Activated naive CD4-positive, alpha-beta T cell treated with anti-CD3 and anti-CD28 coated beads for 36 hours (primary cell): ENCODE measurements around the gene CLUH. TPM values are rescaled to one million over a fixed set of nuclear protein-coding genes. Genes with fewer than 3 reads are reported as not detected.

Source experiments
- CTCF ChIA-PET: fragments of 350-600 bp; sonication (Branson Sonifier 250); formaldehyde crosslinking; loops from one replicate; lab custom pipeline; 2021; ENCODE audit warnings: antibody characterized with exemption; lab: Charles Lee
- DNase-seq: peaks from one replicate; pipeline ENCODE4 v3.0.0-alpha.2; 2020
- H3K27ac Mint-ChIP-seq: one replicate; pipeline ENCODE4 v1.8.0; 2021; ENCODE audit warnings: mild to moderate bottlenecking, mixed read lengths
- H3K27me3 Mint-ChIP-seq: one replicate; pipeline ENCODE4 v1.8.0; 2021; ENCODE audit warnings: low read depth, mixed read lengths
- H3K36me3 Mint-ChIP-seq: one replicate; pipeline ENCODE4 v1.8.0; 2021; ENCODE audit warnings: low read depth, mixed read lengths
- H3K4me1 Mint-ChIP-seq: one replicate; pipeline ENCODE4 v1.8.0; 2021; ENCODE audit warnings: low read depth, mixed read lengths
- H3K4me3 Mint-ChIP-seq: one replicate; pipeline ENCODE4 v1.8.0; 2021; ENCODE audit warnings: mild to moderate bottlenecking, moderate library complexity, mixed read lengths
- H3K9me3 Mint-ChIP-seq: one replicate; pipeline ENCODE4 v1.8.0; 2021; ENCODE audit warnings: mixed read lengths
- intact Hi-C: fragments of 100-400 bp; cut with micrococcal nuclease; formaldehyde crosslinking; loops from one replicate; pipeline ENCODE4 v1.15.1; 2023
- total RNA-seq, 2 experiments: library from RNA; stranded (reverse); gene quantifications; one replicate each; pipeline ENCODE4 v1.2.3, GENCODE V29; 2021

The CLUH gene
- total RNA-seq, 2 experiments from 2014 or later = 72.7 to 81.4 TPM

DNA sequence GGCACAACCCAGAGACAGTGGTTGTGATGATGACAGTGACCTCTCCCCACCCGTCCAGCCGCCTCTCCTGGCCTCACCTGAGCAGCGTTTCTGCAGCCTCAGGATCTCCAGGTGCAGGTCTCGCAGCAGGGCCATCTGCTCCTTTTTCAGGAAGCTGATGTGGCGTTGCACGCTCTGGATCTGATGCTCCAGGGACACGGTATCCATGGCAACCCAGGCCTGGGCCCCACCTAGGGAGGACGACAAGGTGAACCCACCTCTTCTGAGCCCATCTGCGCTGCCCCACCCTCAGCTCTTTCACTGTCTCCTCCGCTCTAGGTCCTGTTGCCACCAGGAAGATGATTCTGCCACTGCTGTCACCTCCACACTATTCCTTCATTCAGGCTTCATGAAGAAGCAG is 23.4 kb upstream of the CLUH start:
- H3K4me1 Mint-ChIP-seq = no peaks in the 10 kb centered on the region
- H3K27ac Mint-ChIP-seq = no peak overlapping the region
- CTCF ChIA-PET = interaction anchor here (0.7 kb wide), 1 partner anchor 51 kb away, joined by 3 read pairs; no protein-coding TSS in a partner anchor
- DNase-seq = no peak
- H3K36me3 Mint-ChIP-seq = no peaks in the 10 kb centered on the region
- H3K27me3 Mint-ChIP-seq = peaks cover 6% of the 10 kb centered on the region
- intact Hi-C loops = no loop called here
- H3K4me3 Mint-ChIP-seq = no peak overlapping the region
- no peaks in the 10 kb centered on the region for H3K9me3 Mint-ChIP-seq

- Mint-ChIP-seq H3K4me3 (no peak overlapping the region), H3K27ac (no peak overlapping the region), H3K9me3 (no peaks in the 10 kb centered on the region), H3K36me3 (no peaks in the 10 kb centered on the region), H3K4me1 (no peaks in the 10 kb centered on the region), H3K27me3 (peaks cover 14% of the 10 kb centered on the region)
- intact Hi-C loops = no loop called here
- no peak for DNase-seq
- CTCF ChIA-PET = no interaction called here
These were observed 20.2 kb upstream of the CLUH start for GRCh38 chr17:2731807-2732206.

DNA sequence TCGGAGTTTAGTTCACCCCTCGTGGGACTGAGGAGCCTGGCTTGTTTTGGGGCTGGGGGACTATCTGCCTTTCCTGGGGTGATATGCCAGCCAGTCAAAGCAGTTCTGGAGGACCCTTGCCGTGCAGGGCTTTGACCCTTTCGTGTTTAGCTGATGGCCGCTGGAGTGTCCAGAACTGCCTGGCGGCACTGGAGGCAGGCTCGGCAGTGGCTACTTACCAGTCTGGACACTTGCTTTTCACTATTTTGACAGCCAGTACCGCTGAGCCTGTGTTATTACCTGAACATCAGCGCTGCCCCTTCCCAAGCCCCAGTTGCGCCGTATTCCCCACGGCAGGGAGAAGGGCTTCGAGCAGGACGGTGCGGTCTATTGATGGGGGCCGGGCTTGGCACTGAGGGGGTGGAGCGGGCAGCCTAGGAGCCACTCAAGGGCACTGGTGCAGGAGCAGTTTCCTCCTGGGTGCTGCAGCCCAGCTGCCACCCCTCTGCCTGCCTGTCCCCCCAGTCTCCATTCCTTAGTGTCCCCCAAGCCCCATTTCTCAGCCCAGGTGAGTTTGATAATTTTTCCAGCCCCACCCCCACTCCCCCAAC is 19.3 kb upstream of the CLUH start:
- Mint-ChIP-seq H3K27me3 (peaks cover 14% of the 10 kb centered on the region), H3K27ac (no peak overlapping the region), H3K9me3 (no peaks in the 10 kb centered on the region), H3K36me3 (no peaks in the 10 kb centered on the region), H3K4me3 (no peak overlapping the region), H3K4me1 (no peaks in the 10 kb centered on the region)
- intact Hi-C loops = no loop called here
- CTCF ChIA-PET = interaction anchor here (0.7 kb wide), 1 partner anchor 357 kb away, joined by 3 read pairs; no protein-coding TSS in a partner anchor
- no peak for DNase-seq

- Mint-ChIP-seq H3K36me3 (no peaks in the 10 kb centered on the region), H3K27ac (no peak overlapping the region), H3K9me3 (no peaks in the 10 kb centered on the region), H3K27me3 (peaks cover 25% of the 10 kb centered on the region), H3K4me1 (peaks cover 22% of the 10 kb centered on the region), H3K4me3 (peak overlapping the region; percentile 29)
- CTCF ChIA-PET = interaction anchor here (0.6 to 1.9 kb wide), 6 partner anchors 9 to 342 kb away, joined by 3 to 5 read pairs (median 3); no protein-coding TSS in a partner anchor
- intact Hi-C loops = no loop called here
- peak; percentile 56 for DNase-seq
These were observed 13.2 kb upstream of the CLUH start for GRCh38 chr17:2724784-2725164.

- CTCF ChIA-PET = interaction anchor here (0.6 to 1.9 kb wide), 6 partner anchors 10 to 342 kb away, joined by 3 to 5 read pairs (median 3); no protein-coding TSS in a partner anchor
- DNase-seq = no peak
- no peak overlapping the region for H3K27ac Mint-ChIP-seq
- H3K27me3 Mint-ChIP-seq = peaks cover 24% of the 10 kb centered on the region
- peaks cover 22% of the 10 kb centered on the region for H3K4me1 Mint-ChIP-seq
- H3K9me3 Mint-ChIP-seq = no peaks in the 10 kb centered on the region
- peak overlapping the region; percentile 53 for H3K4me3 Mint-ChIP-seq
- H3K36me3 Mint-ChIP-seq = no peaks in the 10 kb centered on the region
- intact Hi-C loops = no loop called here
These were observed 12.6 kb upstream of the CLUH start for GRCh38 chr17:2723997-2724783.

DNA sequence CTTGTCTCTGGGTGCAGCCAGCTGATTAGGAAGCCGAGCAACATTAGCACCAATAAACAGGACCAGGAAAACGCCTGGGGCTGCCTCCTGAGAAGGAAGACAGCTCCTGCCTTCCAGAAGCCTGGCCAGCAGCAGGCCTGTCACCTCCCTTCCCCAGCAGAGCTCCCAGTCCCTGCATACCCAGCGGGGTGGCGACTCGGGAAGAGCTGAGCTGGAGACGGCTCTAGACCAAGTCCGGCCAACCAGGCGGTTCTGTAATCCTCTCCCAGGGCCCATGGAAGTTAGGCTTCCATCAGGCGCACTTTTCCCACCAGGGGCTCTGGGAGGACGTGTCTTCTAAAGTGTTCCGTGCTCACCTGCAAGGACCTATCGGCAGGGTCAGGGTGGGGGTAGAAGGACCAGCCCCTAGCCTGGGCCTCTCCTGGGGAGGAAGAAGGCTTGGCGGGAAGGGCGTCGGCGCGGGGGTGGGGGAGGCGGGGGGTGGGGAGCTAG is 12.0 kb upstream of the CLUH start:
- Mint-ChIP-seq H3K4me1 (peaks cover 23% of the 10 kb centered on the region), H3K9me3 (no peaks in the 10 kb centered on the region), H3K27me3 (peaks cover 24% of the 10 kb centered on the region), H3K36me3 (no peaks in the 10 kb centered on the region), H3K4me3 (peak overlapping the region; percentile 15), H3K27ac (no peak overlapping the region)
- intact Hi-C loops = no loop called here
- CTCF ChIA-PET = interaction anchor here (1.1 kb wide), 1 partner anchor 341 kb away, joined by 3 read pairs; no protein-coding TSS in a partner anchor
- no peak for DNase-seq

- intact Hi-C loops = no loop called here
- CTCF ChIA-PET = interaction anchor here (0.6 kb wide), 1 partner anchor 92 kb away, joined by 3 read pairs; no protein-coding TSS in a partner anchor
- Mint-ChIP-seq H3K27ac (no peak overlapping the region), H3K4me3 (no peak overlapping the region), H3K36me3 (no peaks in the 10 kb centered on the region), H3K27me3 (peaks cover 24% of the 10 kb centered on the region), H3K4me1 (peaks cover 25% of the 10 kb centered on the region), H3K9me3 (no peaks in the 10 kb centered on the region)
- DNase-seq = no peak
These were observed 11.0 kb upstream of the CLUH start for GRCh38 chr17:2722611-2723010.

- intact Hi-C loops = loop anchor here (1.0 kb wide), 1 partner anchor 10 kb away; the partner anchor contains the start of gene CLUH
- Mint-ChIP-seq H3K9me3 (no peaks in the 10 kb centered on the region), H3K4me3 (no peak overlapping the region), H3K27me3 (peaks cover 19% of the 10 kb centered on the region), H3K36me3 (no peaks in the 10 kb centered on the region), H3K27ac (no peak overlapping the region), H3K4me1 (peaks cover 25% of the 10 kb centered on the region)
- DNase-seq = peak; percentile 81
- CTCF ChIA-PET = no interaction called here
These were observed 10.0 kb upstream of the CLUH start for GRCh38 chr17:2721603-2722002.

DNA sequence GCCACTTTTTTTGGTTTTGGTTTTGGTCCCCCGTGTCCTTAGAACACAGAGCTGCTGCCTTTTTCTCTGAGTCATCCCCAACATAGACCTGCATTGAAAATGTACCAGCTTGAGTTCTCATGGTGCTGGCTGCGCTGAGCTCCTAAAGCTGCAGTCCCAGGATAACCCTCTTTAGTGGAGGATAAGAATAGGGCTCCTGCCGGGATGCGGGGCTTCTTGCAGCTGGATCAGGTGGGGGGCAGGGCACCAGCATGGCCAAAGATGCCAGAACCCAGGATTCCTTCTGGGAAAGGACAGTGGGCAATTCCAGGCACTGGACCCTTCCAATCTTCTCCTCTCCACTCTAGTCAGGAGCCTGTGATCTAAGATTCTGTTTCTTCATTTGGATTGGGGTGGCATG is 8.3 kb upstream of the CLUH start:
- no peak for DNase-seq
- Mint-ChIP-seq H3K27ac (no peak overlapping the region), H3K9me3 (no peaks in the 10 kb centered on the region), H3K4me1 (peaks cover 22% of the 10 kb centered on the region), H3K27me3 (peaks cover 14% of the 10 kb centered on the region), H3K4me3 (no peak overlapping the region), H3K36me3 (no peaks in the 10 kb centered on the region)
- intact Hi-C loops = no loop called here
- CTCF ChIA-PET = interaction anchor here (0.5 kb wide), 1 partner anchor 304 kb away, joined by 3 read pairs; no protein-coding TSS in a partner anchor

- Mint-ChIP-seq H3K27me3 (peaks cover 8% of the 10 kb centered on the region), H3K4me3 (no peak overlapping the region), H3K9me3 (no peaks in the 10 kb centered on the region), H3K4me1 (peaks cover 20% of the 10 kb centered on the region), H3K36me3 (no peaks in the 10 kb centered on the region), H3K27ac (no peak overlapping the region)
- intact Hi-C loops = no loop called here
- no peak for DNase-seq
- CTCF ChIA-PET = interaction anchor here (0.7 kb wide), 1 partner anchor 302 kb away, joined by 4 read pairs; no protein-coding TSS in a partner anchor
These were observed 6.8 kb upstream of the CLUH start for GRCh38 chr17:2718150-2718938.

- no peak for DNase-seq
- Mint-ChIP-seq H3K9me3 (no peaks in the 10 kb centered on the region), H3K36me3 (no peaks in the 10 kb centered on the region), H3K27me3 (no peaks in the 10 kb centered on the region), H3K4me1 (peaks cover 14% of the 10 kb centered on the region), H3K27ac (no peak overlapping the region), H3K4me3 (no peak overlapping the region)
- intact Hi-C loops = no loop called here
- CTCF ChIA-PET = no interaction called here
These were observed 5.1 kb upstream of the CLUH start for GRCh38 chr17:2716649-2717048.

GRCh38 chr17:2713881-2714280 is 2.3 kb upstream of the CLUH start:
- DNase-seq = no peak
- CTCF ChIA-PET = interaction anchor here (0.5 kb wide), 1 partner anchor 38 kb away, joined by 3 read pairs; no protein-coding TSS in a partner anchor
- Mint-ChIP-seq H3K27me3 (no peaks in the 10 kb centered on the region), H3K27ac (no peak overlapping the region), H3K36me3 (peaks cover 3% of the 10 kb centered on the region), H3K4me3 (no peak overlapping the region), H3K4me1 (peaks cover 25% of the 10 kb centered on the region), H3K9me3 (no peaks in the 10 kb centered on the region)
- intact Hi-C loops = no loop called here
